ENCODE results near the gene RAPGEF2.
"Not testable (repeated sequence)": the region's sequence is repeated elsewhere in the genome, so short reads cannot be mapped to it uniquely, and the experiment has no call there.

RAPGEF2 gene

GRCh38 chr4:159239629-159240028 is 136.8 kb downstream of the RAPGEF2 start:
- H3K27me3 ChIP-seq (ENCODE audit: insufficient read depth, low read length) = no peaks in the 10 kb centered on the region
- no peak overlapping the region for H3K4me3 ChIP-seq (ENCODE audit: low read depth, low read length)
- no peak overlapping the region for H2AFZ ChIP-seq (ENCODE audit: low read length, unreplicated experiment)
- no peaks in the 10 kb centered on the region for H3K4me1 ChIP-seq (ENCODE audit: control insufficient read depth, insufficient read depth, low read length, unreplicated experiment)
- no peaks in the 10 kb centered on the region for H3K79me2 ChIP-seq (ENCODE audit: control insufficient read depth, insufficient read depth, low read length, unreplicated experiment)
- H3K27ac ChIP-seq (ENCODE audit: low read depth, low read length) = no peak overlapping the region
- H3K36me3 ChIP-seq (ENCODE audit: insufficient read depth, low read length) = no peaks in the 10 kb centered on the region

- Histone ChIP-seq H3K36me3 (ENCODE audit: insufficient read depth, low read length) (no peaks in the 10 kb centered on the region), H3K27ac (ENCODE audit: low read depth, low read length) (no peak overlapping the region), H3K4me3 (ENCODE audit: low read depth, low read length) (no peak overlapping the region), H2AFZ (ENCODE audit: low read length, unreplicated experiment) (no peak overlapping the region), H3K4me1 (ENCODE audit: control insufficient read depth, insufficient read depth, low read length, unreplicated experiment) (no peaks in the 10 kb centered on the region), H3K27me3 (ENCODE audit: insufficient read depth, low read length) (no peaks in the 10 kb centered on the region), H3K79me2 (ENCODE audit: control insufficient read depth, insufficient read depth, low read length, unreplicated experiment) (no peaks in the 10 kb centered on the region)
These were observed 137.2 kb downstream of the RAPGEF2 start for GRCh38 chr4:159240046-159240445.

GRCh38 chr4:159240687-159241086 is 137.8 kb downstream of the RAPGEF2 start:
- Histone ChIP-seq H2AFZ (ENCODE audit: low read length, unreplicated experiment) (no peak overlapping the region), H3K27me3 (ENCODE audit: insufficient read depth, low read length) (no peaks in the 10 kb centered on the region), H3K4me3 (ENCODE audit: low read depth, low read length) (no peak overlapping the region), H3K27ac (ENCODE audit: low read depth, low read length) (no peak overlapping the region), H3K36me3 (ENCODE audit: insufficient read depth, low read length) (no peaks in the 10 kb centered on the region), H3K79me2 (ENCODE audit: control insufficient read depth, insufficient read depth, low read length, unreplicated experiment) (no peaks in the 10 kb centered on the region), H3K4me1 (ENCODE audit: control insufficient read depth, insufficient read depth, low read length, unreplicated experiment) (no peaks in the 10 kb centered on the region)

- H3K27ac ChIP-seq (ENCODE audit: low read depth, low read length) = no peak overlapping the region
- no peak overlapping the region for H3K4me3 ChIP-seq (ENCODE audit: low read depth, low read length)
- H3K36me3 ChIP-seq (ENCODE audit: insufficient read depth, low read length) = no peaks in the 10 kb centered on the region
- no peak overlapping the region for H2AFZ ChIP-seq (ENCODE audit: low read length, unreplicated experiment)
- no peaks in the 10 kb centered on the region for H3K79me2 ChIP-seq (ENCODE audit: control insufficient read depth, insufficient read depth, low read length, unreplicated experiment)
- no peaks in the 10 kb centered on the region for H3K27me3 ChIP-seq (ENCODE audit: insufficient read depth, low read length)
- no peaks in the 10 kb centered on the region for H3K4me1 ChIP-seq (ENCODE audit: control insufficient read depth, insufficient read depth, low read length, unreplicated experiment)
These were observed 139.5 kb downstream of the RAPGEF2 start for GRCh38 chr4:159242427-159242826.

GRCh38 chr4:159248384-159249178 is 145.7 kb downstream of the RAPGEF2 start:
- Histone ChIP-seq H3K27ac (ENCODE audit: low read depth, low read length) (peak overlapping the region; percentile 25; the same call in 1 of the 2 replicates), H3K36me3 (ENCODE audit: insufficient read depth, low read length) (0 out of 2 replicates have a peak, but pooled peaks cover 9% of the 10 kb centered on the region), H3K27me3 (ENCODE audit: insufficient read depth, low read length) (no peaks in the 10 kb centered on the region), H3K79me2 (ENCODE audit: control insufficient read depth, insufficient read depth, low read length, unreplicated experiment) (no peaks in the 10 kb centered on the region), H3K4me1 (ENCODE audit: control insufficient read depth, insufficient read depth, low read length, unreplicated experiment) (peaks cover 13% of the 10 kb centered on the region), H2AFZ (ENCODE audit: low read length, unreplicated experiment) (no peak overlapping the region), H3K4me3 (ENCODE audit: low read depth, low read length) (peak overlapping the region; percentile 71)

GRCh38 chr4:159250751-159251325 is 148.0 kb downstream of the RAPGEF2 start:
- Histone ChIP-seq H3K4me3 (ENCODE audit: low read depth, low read length) (no peak overlapping the region), H3K36me3 (ENCODE audit: insufficient read depth, low read length) (0 out of 2 replicates have a peak, but pooled peaks cover 9% of the 10 kb centered on the region), H3K27me3 (ENCODE audit: insufficient read depth, low read length) (no peaks in the 10 kb centered on the region), H2AFZ (ENCODE audit: low read length, unreplicated experiment) (no peak overlapping the region), H3K79me2 (ENCODE audit: control insufficient read depth, insufficient read depth, low read length, unreplicated experiment) (no peaks in the 10 kb centered on the region), H3K4me1 (ENCODE audit: control insufficient read depth, insufficient read depth, low read length, unreplicated experiment) (peaks cover 13% of the 10 kb centered on the region), H3K27ac (ENCODE audit: low read depth, low read length) (no peak overlapping the region)

GRCh38 chr4:159251580-159251979 is 148.7 kb downstream of the RAPGEF2 start:
- H2AFZ ChIP-seq (ENCODE audit: low read length, unreplicated experiment); H3K27me3 ChIP-seq (ENCODE audit: insufficient read depth, low read length); H3K79me2 ChIP-seq (ENCODE audit: control insufficient read depth, insufficient read depth, low read length, unreplicated experiment); H3K36me3 ChIP-seq (ENCODE audit: insufficient read depth, low read length); H3K27ac ChIP-seq (ENCODE audit: low read depth, low read length); H3K4me3 ChIP-seq (ENCODE audit: low read depth, low read length): not testable (repeated sequence)
- peaks cover 13% of the 10 kb centered on the region for H3K4me1 ChIP-seq (ENCODE audit: control insufficient read depth, insufficient read depth, low read length, unreplicated experiment)

- H3K79me2 ChIP-seq (ENCODE audit: control insufficient read depth, insufficient read depth, low read length, unreplicated experiment) = no peaks in the 10 kb centered on the region
- H3K27ac ChIP-seq (ENCODE audit: low read depth, low read length) = no peak overlapping the region
- 0 out of 2 replicates have a peak, but pooled peaks cover 9% of the 10 kb centered on the region for H3K36me3 ChIP-seq (ENCODE audit: insufficient read depth, low read length)
- no peak overlapping the region for H2AFZ ChIP-seq (ENCODE audit: low read length, unreplicated experiment)
- no peaks in the 10 kb centered on the region for H3K27me3 ChIP-seq (ENCODE audit: insufficient read depth, low read length)
- no peak overlapping the region for H3K4me3 ChIP-seq (ENCODE audit: low read depth, low read length)
- peaks cover 13% of the 10 kb centered on the region for H3K4me1 ChIP-seq (ENCODE audit: control insufficient read depth, insufficient read depth, low read length, unreplicated experiment)
These were observed 149.6 kb downstream of the RAPGEF2 start for GRCh38 chr4:159252491-159252890.

GRCh38 chr4:159256037-159256436 is 153.2 kb downstream of the RAPGEF2 start:
- Histone ChIP-seq H3K27ac (ENCODE audit: low read depth, low read length) (no peak overlapping the region), H3K4me3 (ENCODE audit: low read depth, low read length) (no peak overlapping the region)

GRCh38 chr4:159258889-159259560 is 156.1 kb downstream of the RAPGEF2 start:
- Histone ChIP-seq H3K4me1 (ENCODE audit: control insufficient read depth, insufficient read depth, low read length, unreplicated experiment) (no peaks in the 10 kb centered on the region), H3K4me3 (ENCODE audit: low read depth, low read length) (no peak overlapping the region), H2AFZ (ENCODE audit: low read length, unreplicated experiment) (no peak overlapping the region), H3K27me3 (ENCODE audit: insufficient read depth, low read length) (no peaks in the 10 kb centered on the region), H3K36me3 (ENCODE audit: insufficient read depth, low read length) (no peaks in the 10 kb centered on the region), H3K79me2 (ENCODE audit: control insufficient read depth, insufficient read depth, low read length, unreplicated experiment) (no peaks in the 10 kb centered on the region), H3K27ac (ENCODE audit: low read depth, low read length) (no peak overlapping the region)

More at GRCh38 chr4:159256037-159256436, 153.2 kb downstream of the RAPGEF2 start:
- no peaks in the 10 kb centered on the region for H3K4me1 ChIP-seq (ENCODE audit: control insufficient read depth, insufficient read depth, low read length, unreplicated experiment)
- no peaks in the 10 kb centered on the region for H3K79me2 ChIP-seq (ENCODE audit: control insufficient read depth, insufficient read depth, low read length, unreplicated experiment)
- 0 out of 2 replicates have a peak, but pooled peaks cover 9% of the 10 kb centered on the region for H3K36me3 ChIP-seq (ENCODE audit: insufficient read depth, low read length)
- no peak overlapping the region for H2AFZ ChIP-seq (ENCODE audit: low read length, unreplicated experiment)
- H3K27me3 ChIP-seq (ENCODE audit: insufficient read depth, low read length) = no peaks in the 10 kb centered on the region

Data from ACC112 (cell line).